ENCODE measurements around the gene STK33.

The STK33 gene

DNA sequence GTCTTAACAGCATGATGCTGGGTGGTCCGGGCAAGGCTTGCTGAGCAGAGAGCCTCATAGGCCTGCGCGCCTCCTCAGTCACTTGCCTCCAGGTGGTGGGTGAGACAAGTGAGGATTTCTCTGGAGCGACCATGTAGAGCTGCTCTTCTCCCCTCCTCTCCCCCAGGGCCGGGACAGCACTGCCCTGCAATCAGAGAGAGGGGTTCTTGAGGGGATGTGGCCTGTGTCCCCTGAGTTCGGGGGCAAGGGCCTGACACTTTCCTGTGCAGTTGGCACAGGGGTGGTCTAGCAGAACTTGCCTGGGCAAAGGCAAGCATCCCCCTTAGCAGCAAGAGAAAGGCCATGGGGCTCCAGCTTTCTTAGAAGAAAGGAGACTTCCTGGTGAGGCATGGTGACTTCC is 234.5 kb downstream of the STK33 start:
- H3K36me3 ChIP-seq (ENCODE audit: insufficient read depth, low read length) = no peaks in the 10 kb centered on the region
- H3K27ac ChIP-seq (ENCODE audit: low read depth, low read length) = no peak overlapping the region
- no peak overlapping the region for H3K4me3 ChIP-seq (ENCODE audit: low read depth in 1 of 2, low read length in 2 of 2)
- peaks cover 4% of the 10 kb centered on the region for H3K4me1 ChIP-seq (ENCODE audit: insufficient read depth, low read length)
- no peaks in the 10 kb centered on the region for H3K9me3 ChIP-seq (ENCODE audit: low read length)
- H3K9ac ChIP-seq (ENCODE audit: low read length) = no peak overlapping the region
- H3K27me3 ChIP-seq (ENCODE audit: control insufficient read depth in 1 of 2, insufficient read depth in 2 of 2, low read length in 2 of 2) = no peaks in the 10 kb centered on the region

DNA sequence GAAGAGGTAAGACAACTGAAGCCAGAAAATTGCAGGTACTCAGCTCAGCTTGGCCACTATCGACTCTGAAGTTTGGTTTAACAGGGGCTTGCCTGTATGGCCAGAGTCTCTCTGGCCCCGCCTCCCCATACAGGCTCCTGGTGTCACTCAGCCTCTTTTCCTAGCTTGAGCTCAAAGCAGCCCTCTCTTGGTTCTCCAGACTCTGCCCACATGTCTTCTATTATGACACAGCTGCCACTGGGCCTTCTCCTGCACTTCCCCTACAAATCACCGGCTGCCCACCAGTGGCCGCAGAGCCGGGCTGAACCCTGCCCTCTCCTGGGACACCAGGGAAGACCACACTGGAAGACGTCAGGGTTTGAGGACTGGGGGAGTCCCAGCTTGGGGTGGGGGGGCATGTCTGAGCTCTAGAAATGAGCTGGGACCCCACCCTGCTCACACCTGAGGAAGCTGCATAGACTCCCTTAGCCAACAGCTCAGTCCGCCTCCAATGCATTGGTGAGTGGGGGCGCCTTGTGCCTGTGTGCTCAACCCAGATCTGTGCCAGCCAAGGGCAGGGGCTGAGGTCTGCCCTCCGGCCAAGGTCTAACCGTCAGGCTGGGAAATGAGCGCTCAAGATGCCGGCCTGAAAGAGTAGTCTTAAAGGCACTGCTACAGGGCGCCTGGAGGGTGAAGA is 236.0 kb downstream of the STK33 start:
- Histone ChIP-seq H3K9me3 (ENCODE audit: low read length) (no peaks in the 10 kb centered on the region), H3K4me1 (ENCODE audit: insufficient read depth, low read length) (peaks cover 4% of the 10 kb centered on the region), H3K9ac (ENCODE audit: low read length) (no peak overlapping the region), H3K36me3 (ENCODE audit: insufficient read depth, low read length) (no peaks in the 10 kb centered on the region), H3K27me3 (ENCODE audit: control insufficient read depth in 1 of 2, insufficient read depth in 2 of 2, low read length in 2 of 2) (no peaks in the 10 kb centered on the region), H3K4me3 (ENCODE audit: low read depth in 1 of 2, low read length in 2 of 2) (no peak overlapping the region), H3K27ac (ENCODE audit: low read depth, low read length) (no peak overlapping the region)

DNA sequence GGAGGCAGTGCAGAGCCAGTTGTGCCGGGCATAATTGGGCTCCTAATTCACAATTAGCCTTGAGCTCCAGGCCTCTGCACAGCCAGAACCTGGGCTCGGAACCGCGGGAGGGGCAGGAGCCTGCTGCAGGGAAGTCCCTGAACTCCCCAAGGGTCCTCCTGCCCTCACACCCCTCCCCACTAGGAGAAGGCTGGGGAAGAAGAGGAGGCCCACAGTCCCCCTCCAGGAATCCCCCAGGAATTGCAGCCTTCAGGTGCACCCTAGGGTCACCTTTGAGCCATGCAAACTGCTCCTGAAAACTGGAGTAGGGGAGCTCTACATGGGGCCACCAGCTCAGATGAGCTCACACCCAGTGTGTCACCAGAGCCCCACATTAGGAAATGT is 236.5 kb downstream of the STK33 start:
- Histone ChIP-seq H3K9ac (ENCODE audit: low read length) (no peak overlapping the region), H3K36me3 (ENCODE audit: insufficient read depth, low read length) (no peaks in the 10 kb centered on the region), H3K4me1 (ENCODE audit: insufficient read depth, low read length) (peaks cover 4% of the 10 kb centered on the region), H3K9me3 (ENCODE audit: low read length) (no peaks in the 10 kb centered on the region), H3K27me3 (ENCODE audit: control insufficient read depth in 1 of 2, insufficient read depth in 2 of 2, low read length in 2 of 2) (no peaks in the 10 kb centered on the region), H3K4me3 (ENCODE audit: low read depth in 1 of 2, low read length in 2 of 2) (no peak overlapping the region), H3K27ac (ENCODE audit: low read depth, low read length) (no peak overlapping the region)

DNA sequence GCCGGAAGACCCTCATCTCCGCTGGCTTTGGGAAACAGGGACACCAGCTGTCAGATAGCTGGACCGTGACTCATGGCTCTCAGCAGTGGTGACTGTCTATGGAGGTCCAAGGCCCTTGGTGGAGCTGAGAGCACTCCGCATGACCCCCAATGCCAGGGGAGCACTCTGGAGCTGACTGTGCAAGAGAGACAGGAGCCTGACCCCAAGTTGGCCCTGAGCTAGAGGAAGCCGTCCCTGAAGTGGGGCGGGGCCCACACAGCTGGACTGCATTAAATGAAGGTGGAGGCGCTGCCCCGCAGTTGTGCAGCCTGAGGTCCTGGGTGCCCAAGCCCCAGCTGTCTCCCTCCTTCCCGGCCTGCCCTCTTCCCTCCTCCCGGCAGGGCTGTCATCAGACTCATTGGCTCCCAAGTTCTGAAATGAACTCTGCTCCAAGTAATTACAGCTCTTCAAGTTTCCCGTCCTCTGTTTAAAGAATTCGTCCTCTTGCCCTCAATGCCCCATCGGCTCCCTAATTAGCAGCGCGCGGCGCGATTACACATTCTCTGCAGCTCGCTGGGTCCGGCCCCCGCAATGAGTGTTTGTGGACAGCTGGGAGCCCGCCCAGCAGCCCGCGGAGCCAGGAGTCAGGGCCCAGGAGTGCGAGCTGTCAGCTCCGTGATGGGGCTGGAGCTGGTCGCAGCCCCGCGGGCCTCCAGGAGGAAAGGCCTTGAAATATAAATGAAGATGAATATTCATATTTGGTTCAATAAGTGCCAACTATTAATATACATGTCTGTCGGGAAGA is 237.1 kb downstream of the STK33 start:
- Histone ChIP-seq H3K9ac (ENCODE audit: low read length) (no peak overlapping the region), H3K27ac (ENCODE audit: low read depth, low read length) (no peak overlapping the region), H3K4me1 (ENCODE audit: insufficient read depth, low read length) (peaks cover 4% of the 10 kb centered on the region), H3K27me3 (ENCODE audit: control insufficient read depth in 1 of 2, insufficient read depth in 2 of 2, low read length in 2 of 2) (no peaks in the 10 kb centered on the region), H3K9me3 (ENCODE audit: low read length) (no peaks in the 10 kb centered on the region), H3K36me3 (ENCODE audit: insufficient read depth, low read length) (no peaks in the 10 kb centered on the region), H3K4me3 (ENCODE audit: low read depth in 1 of 2, low read length in 2 of 2) (no peak overlapping the region)

GRCh38 chr11:8356216-8356615 is 237.8 kb downstream of the STK33 start:
- H3K9me3 ChIP-seq (ENCODE audit: low read length) = no peaks in the 10 kb centered on the region
- no peak overlapping the region for H3K9ac ChIP-seq (ENCODE audit: low read length)
- no peak overlapping the region for H3K27ac ChIP-seq (ENCODE audit: low read depth, low read length)
- H3K4me3 ChIP-seq (ENCODE audit: low read depth in 1 of 2, low read length in 2 of 2) = no peak overlapping the region
- H3K4me1 ChIP-seq (ENCODE audit: insufficient read depth, low read length) = peaks cover 4% of the 10 kb centered on the region
- H3K27me3 ChIP-seq (ENCODE audit: control insufficient read depth in 1 of 2, insufficient read depth in 2 of 2, low read length in 2 of 2) = no peaks in the 10 kb centered on the region
- no peaks in the 10 kb centered on the region for H3K36me3 ChIP-seq (ENCODE audit: insufficient read depth, low read length)

DNA sequence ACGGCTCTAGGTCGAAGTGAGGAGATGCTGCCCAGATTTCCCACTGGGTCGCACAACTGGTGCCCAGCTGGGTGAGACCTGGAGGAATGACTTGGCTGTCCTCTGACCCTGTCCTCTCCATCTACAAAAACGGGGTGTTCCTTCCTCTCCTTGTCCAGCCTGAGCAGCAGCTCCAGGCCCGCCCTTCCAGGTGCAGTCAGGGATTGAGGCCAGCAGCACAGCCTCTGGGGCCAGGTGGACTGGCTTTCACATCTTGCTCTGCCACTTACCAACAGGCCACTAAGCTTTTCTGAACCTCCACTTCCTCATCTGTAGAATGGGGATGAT is 238.6 kb downstream of the STK33 start:
- Histone ChIP-seq H3K9ac (ENCODE audit: low read length) (no peak overlapping the region), H3K4me1 (ENCODE audit: insufficient read depth, low read length) (peaks cover 4% of the 10 kb centered on the region), H3K27me3 (ENCODE audit: control insufficient read depth in 1 of 2, insufficient read depth in 2 of 2, low read length in 2 of 2) (no peaks in the 10 kb centered on the region)

DNA sequence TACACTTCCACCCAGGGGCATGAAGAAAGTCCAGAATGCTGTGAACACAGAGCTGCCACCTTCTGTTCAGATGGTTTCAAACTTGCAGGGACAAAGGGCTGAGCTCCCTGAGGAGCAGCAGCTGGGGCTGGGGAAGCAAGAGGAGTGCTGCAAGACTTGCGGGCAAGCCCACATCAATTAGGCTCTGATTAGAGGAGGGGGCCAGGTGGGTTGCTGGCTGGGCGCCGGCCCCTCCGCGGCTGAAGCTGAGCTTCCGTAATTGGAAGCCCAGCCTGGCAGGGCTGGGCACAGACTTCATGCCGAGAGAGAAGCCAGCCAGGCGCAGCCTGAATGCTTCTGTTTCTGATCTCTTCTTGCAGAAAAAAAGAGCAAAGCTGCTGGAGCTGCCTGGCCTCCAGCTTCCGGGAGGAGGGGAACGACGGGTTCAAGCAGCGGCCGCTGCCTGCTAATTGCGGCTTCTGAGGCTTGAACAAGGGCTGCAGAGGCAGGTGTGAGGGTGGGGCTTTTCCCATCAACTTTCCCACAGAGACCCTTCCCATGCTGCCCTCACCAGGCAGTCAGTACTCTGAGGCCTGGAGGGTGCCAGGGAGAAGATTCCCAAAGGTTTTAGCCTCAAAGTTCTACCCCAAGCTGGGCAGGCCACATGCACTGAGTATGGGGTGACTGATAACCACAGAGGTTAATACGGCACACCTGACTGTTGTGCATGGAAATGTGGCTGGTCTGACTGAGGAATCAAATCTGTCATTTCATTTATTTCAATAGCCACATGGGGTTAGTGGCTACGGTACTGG is 239.2 kb downstream of the STK33 start:
- H3K27me3 ChIP-seq (ENCODE audit: control insufficient read depth in 1 of 2, insufficient read depth in 2 of 2, low read length in 2 of 2) = no peaks in the 10 kb centered on the region
- peak overlapping the region in 1 of 2 donors; percentile 44 for H3K4me3 ChIP-seq (ENCODE audit: low read depth in 1 of 2, low read length in 2 of 2)
- H3K36me3 ChIP-seq (ENCODE audit: insufficient read depth, low read length) = no peaks in the 10 kb centered on the region
- H3K9me3 ChIP-seq (ENCODE audit: low read length) = no peaks in the 10 kb centered on the region
- peaks cover 4% of the 10 kb centered on the region for H3K4me1 ChIP-seq (ENCODE audit: insufficient read depth, low read length)
- peak overlapping the region; percentile 20 for H3K27ac ChIP-seq (ENCODE audit: low read depth, low read length)
- no peak overlapping the region for H3K9ac ChIP-seq (ENCODE audit: low read length)

More for the DNA sequence above, 238.6 kb downstream of the STK33 start:
- no peaks in the 10 kb centered on the region for H3K36me3 ChIP-seq (ENCODE audit: insufficient read depth, low read length)
- H3K4me3 ChIP-seq (ENCODE audit: low read depth in 1 of 2, low read length in 2 of 2) = no peak overlapping the region
- no peak overlapping the region for H3K27ac ChIP-seq (ENCODE audit: low read depth, low read length)
- no peaks in the 10 kb centered on the region for H3K9me3 ChIP-seq (ENCODE audit: low read length)

DNA sequence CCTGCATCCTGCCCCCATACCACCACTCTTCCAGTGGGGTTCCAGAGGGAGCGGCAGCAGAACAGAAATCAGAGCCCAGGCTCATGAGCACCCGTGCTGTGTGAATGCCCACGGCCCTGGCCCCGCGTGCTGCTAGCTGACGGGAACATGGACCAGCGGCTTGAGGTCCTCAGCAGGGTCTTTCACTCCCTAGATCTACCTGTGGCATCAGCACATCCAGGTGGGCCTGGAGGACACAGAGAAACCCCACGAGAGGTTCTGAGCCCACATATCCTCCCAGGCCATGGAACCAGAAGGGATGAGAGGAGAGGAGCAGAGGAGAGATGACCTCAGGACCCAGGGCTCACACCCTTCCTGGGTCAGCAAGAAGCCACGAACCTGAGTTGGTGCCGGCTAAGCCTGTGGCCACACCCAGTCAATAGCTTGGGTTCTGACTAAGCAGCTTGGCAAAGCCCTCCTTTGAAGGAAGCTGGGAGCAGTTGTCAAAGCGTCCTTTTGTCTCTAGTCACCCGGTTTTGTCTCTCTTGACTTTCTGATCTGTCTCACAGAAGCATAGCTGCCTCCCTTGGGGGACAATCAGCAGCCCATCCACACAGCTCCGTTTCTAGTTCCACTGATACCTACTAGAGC is 241.0 kb downstream of the STK33 start:
- Histone ChIP-seq H3K4me3 (ENCODE audit: low read depth in 1 of 2, low read length in 2 of 2) (no peak overlapping the region), H3K36me3 (ENCODE audit: insufficient read depth, low read length) (no peaks in the 10 kb centered on the region), H3K27me3 (ENCODE audit: control insufficient read depth in 1 of 2, insufficient read depth in 2 of 2, low read length in 2 of 2) (no peaks in the 10 kb centered on the region), H3K9me3 (ENCODE audit: low read length) (no peaks in the 10 kb centered on the region), H3K4me1 (ENCODE audit: insufficient read depth, low read length) (peaks cover 4% of the 10 kb centered on the region), H3K27ac (ENCODE audit: low read depth, low read length) (no peak overlapping the region), H3K9ac (ENCODE audit: low read length) (no peak overlapping the region)

GRCh38 chr11:8352103-8352875 is 241.7 kb downstream of the STK33 start:
- H3K36me3 ChIP-seq (ENCODE audit: insufficient read depth, low read length) = no peaks in the 10 kb centered on the region
- H3K27me3 ChIP-seq (ENCODE audit: control insufficient read depth in 1 of 2, insufficient read depth in 2 of 2, low read length in 2 of 2) = no peaks in the 10 kb centered on the region
- peaks cover 4% of the 10 kb centered on the region for H3K4me1 ChIP-seq (ENCODE audit: insufficient read depth, low read length)
- no peak overlapping the region for H3K27ac ChIP-seq (ENCODE audit: low read depth, low read length)
- no peaks in the 10 kb centered on the region for H3K9me3 ChIP-seq (ENCODE audit: low read length)
- H3K4me3 ChIP-seq (ENCODE audit: low read depth in 1 of 2, low read length in 2 of 2) = no peak overlapping the region
- no peak overlapping the region for H3K9ac ChIP-seq (ENCODE audit: low read length)

- Histone ChIP-seq H3K4me1 (ENCODE audit: insufficient read depth, low read length) (peaks cover 4% of the 10 kb centered on the region), H3K27ac (ENCODE audit: low read depth, low read length) (no peak overlapping the region), H3K4me3 (ENCODE audit: low read depth in 1 of 2, low read length in 2 of 2) (no peak overlapping the region), H3K36me3 (ENCODE audit: insufficient read depth, low read length) (no peaks in the 10 kb centered on the region), H3K9me3 (ENCODE audit: low read length) (no peaks in the 10 kb centered on the region), H3K27me3 (ENCODE audit: control insufficient read depth in 1 of 2, insufficient read depth in 2 of 2, low read length in 2 of 2) (no peaks in the 10 kb centered on the region), H3K9ac (ENCODE audit: low read length) (no peak overlapping the region)
Observed at GRCh38 chr11:8351223-8351622, 242.8 kb downstream of the STK33 start.

GRCh38 chr11:8347978-8348377 is 246.1 kb downstream of the STK33 start:
- Histone ChIP-seq H3K4me3 (ENCODE audit: low read depth in 1 of 2, low read length in 2 of 2) (no peak overlapping the region), H3K36me3 (ENCODE audit: insufficient read depth, low read length) (no peaks in the 10 kb centered on the region), H3K4me1 (ENCODE audit: insufficient read depth, low read length) (no peaks in the 10 kb centered on the region), H3K27ac (ENCODE audit: low read depth, low read length) (no peak overlapping the region), H3K27me3 (ENCODE audit: control insufficient read depth in 1 of 2, insufficient read depth in 2 of 2, low read length in 2 of 2) (no peaks in the 10 kb centered on the region), H3K9me3 (ENCODE audit: low read length) (no peaks in the 10 kb centered on the region), H3K9ac (ENCODE audit: low read length) (no peak overlapping the region)
